ENCODE results near the gene WDR53. TPM values are rescaled to one million over a fixed set of nuclear protein-coding genes. Genes with fewer than 3 reads are reported as not detected.
"Not testable (repeated sequence)": the region's sequence is repeated elsewhere in the genome, so short reads cannot be mapped to it uniquely, and the experiment has no call there.

WDR53 gene
- total RNA-seq, 1 donor from 2014 or later = 11.0 TPM

GRCh38 chr3:196513697-196514349, 54.5 kb downstream of the WDR53 start:
- TF ChIP-seq EZH2 (IDR thresholded peaks at IDR 0.05; ENCODE audit: insufficient read depth, low read length) = no peak
- TF ChIP-seq, protein P1, sequence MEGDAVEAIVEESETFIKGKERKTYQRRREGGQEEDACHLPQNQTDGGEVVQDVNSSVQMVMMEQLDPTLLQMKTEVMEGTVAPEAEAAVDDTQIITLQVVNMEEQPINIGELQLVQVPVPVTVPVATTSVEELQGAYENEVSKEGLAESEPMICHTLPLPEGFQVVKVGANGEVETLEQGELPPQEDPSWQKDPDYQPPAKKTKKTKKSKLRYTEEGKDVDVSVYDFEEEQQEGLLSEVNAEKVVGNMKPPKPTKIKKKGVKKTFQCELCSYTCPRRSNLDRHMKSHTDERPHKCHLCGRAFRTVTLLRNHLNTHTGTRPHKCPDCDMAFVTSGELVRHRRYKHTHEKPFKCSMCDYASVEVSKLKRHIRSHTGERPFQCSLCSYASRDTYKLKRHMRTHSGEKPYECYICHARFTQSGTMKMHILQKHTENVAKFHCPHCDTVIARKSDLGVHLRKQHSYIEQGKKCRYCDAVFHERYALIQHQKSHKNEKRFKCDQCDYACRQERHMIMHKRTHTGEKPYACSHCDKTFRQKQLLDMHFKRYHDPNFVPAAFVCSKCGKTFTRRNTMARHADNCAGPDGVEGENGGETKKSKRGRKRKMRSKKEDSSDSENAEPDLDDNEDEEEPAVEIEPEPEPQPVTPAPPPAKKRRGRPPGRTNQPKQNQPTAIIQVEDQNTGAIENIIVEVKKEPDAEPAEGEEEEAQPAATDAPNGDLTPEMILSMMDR (IDR thresholded peaks at IDR 0.05; ENCODE audit: insufficient read depth, low read depth, low read length) = no peak
- Histone ChIP-seq H3K79me2 (ENCODE audit: insufficient read depth, low read length) (no peaks in the 10 kb centered on the region), H4K20me1 (ENCODE audit: insufficient read depth, low read length) (no peaks in the 10 kb centered on the region), H3K27me3 (ENCODE audit: insufficient read depth, low read length) (no peaks in the 10 kb centered on the region), H3K9ac (ENCODE audit: low read length) (peak overlapping the region; percentile 1), H2AFZ (ENCODE audit: low read depth, low read length) (peak overlapping the region; percentile 29), H3K27ac (ENCODE audit: low read depth, low read length) (peak overlapping the region; percentile 1), H3K4me3 (ENCODE audit: insufficient read depth, low read depth, low read length) (no peak overlapping the region), H3K9me3 (ENCODE audit: insufficient read depth, low read depth, low read length) (peaks cover 11% of the 10 kb centered on the region), H3K36me3 (ENCODE audit: insufficient read depth, low read length) (no peaks in the 10 kb centered on the region), H3K4me1 (ENCODE audit: insufficient read depth, low read length) (peaks cover 9% of the 10 kb centered on the region), H3K4me2 (ENCODE audit: low read length) (peak overlapping the region; percentile 62)
- peaks cover 5% of the 10 kb centered on the region for H3K4me1 Mint-ChIP-seq (ENCODE audit: low read depth, unreplicated experiment)
- H3K9me3 Mint-ChIP-seq (ENCODE audit: unreplicated experiment) = peaks cover 11% of the 10 kb centered on the region
- DNase-seq (ENCODE audit: low read depth) = peak; percentile 77
- FAIRE-seq = peak; percentile 65
- no peak overlapping the region for H3K27ac Mint-ChIP-seq (ENCODE audit: unreplicated experiment)
- no peaks in the 10 kb centered on the region for H3K27me3 Mint-ChIP-seq (ENCODE audit: low read depth, unreplicated experiment)
- no peak overlapping the region for H3K4me3 Mint-ChIP-seq (ENCODE audit: unreplicated experiment)
- no peaks in the 10 kb centered on the region for H3K36me3 Mint-ChIP-seq (ENCODE audit: low read depth, unreplicated experiment)

DNA sequence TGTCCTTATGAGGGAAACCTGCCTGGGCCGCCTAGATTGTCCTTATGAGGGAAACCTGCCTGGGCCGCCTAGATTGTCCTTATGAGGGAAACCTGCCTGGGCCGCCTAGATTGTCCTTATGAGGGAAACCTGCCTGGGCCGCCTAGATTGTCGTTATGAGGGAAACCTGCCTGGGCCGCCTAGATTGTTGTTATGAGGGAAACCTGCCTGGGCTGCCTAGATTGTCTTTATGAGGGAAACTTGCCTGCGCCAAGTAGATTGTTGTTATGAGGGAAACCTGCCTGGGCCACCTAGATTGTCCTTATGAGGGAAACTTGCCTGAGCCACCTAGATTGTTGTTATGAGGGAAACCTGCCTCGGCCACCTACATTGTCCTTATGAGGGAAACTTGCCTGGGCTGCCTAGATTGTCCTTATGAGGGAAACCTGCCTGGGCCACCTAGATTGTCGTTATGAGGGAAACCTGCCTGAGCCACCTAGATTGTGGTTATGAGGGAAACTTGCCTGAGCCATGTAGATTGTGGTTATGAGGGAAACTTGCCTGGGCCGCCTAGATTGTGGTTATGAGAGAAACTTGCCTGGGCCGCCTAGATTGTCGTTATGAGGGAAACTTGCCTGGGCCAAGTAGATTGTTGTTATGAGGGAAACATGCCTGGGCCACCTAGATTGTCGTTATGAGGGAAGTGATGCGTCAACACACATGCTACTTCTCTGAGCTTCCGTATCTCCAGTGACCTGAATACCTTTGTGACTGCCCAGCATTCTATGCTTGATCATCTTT, 56.5 kb downstream of the WDR53 start:
- H3K4me2 ChIP-seq (ENCODE audit: low read length); H3K9ac ChIP-seq (ENCODE audit: low read length); H4K20me1 ChIP-seq (ENCODE audit: insufficient read depth, low read length); H3K36me3 Mint-ChIP-seq (ENCODE audit: low read depth, unreplicated experiment); DNase-seq (ENCODE audit: low read depth); H3K4me3 Mint-ChIP-seq (ENCODE audit: unreplicated experiment); H3K4me1 Mint-ChIP-seq (ENCODE audit: low read depth, unreplicated experiment); H2AFZ ChIP-seq (ENCODE audit: low read depth, low read length); H3K4me3 ChIP-seq (ENCODE audit: insufficient read depth, low read depth, low read length); H3K36me3 ChIP-seq (ENCODE audit: insufficient read depth, low read length); H3K27ac Mint-ChIP-seq (ENCODE audit: unreplicated experiment); H3K9me3 ChIP-seq (ENCODE audit: insufficient read depth, low read depth, low read length); H3K79me2 ChIP-seq (ENCODE audit: insufficient read depth, low read length); FAIRE-seq; H3K27me3 ChIP-seq (ENCODE audit: insufficient read depth, low read length); H3K9me3 Mint-ChIP-seq (ENCODE audit: unreplicated experiment); H3K27me3 Mint-ChIP-seq (ENCODE audit: low read depth, unreplicated experiment); H3K27ac ChIP-seq (ENCODE audit: low read depth, low read length); H3K4me1 ChIP-seq (ENCODE audit: insufficient read depth, low read length): not testable (repeated sequence)

- H3K9me3 Mint-ChIP-seq (ENCODE audit: unreplicated experiment) = peaks cover 11% of the 10 kb centered on the region
- H3K36me3 ChIP-seq (ENCODE audit: insufficient read depth, low read length); H3K4me3 Mint-ChIP-seq (ENCODE audit: unreplicated experiment); H3K9me3 ChIP-seq (ENCODE audit: insufficient read depth, low read depth, low read length); H3K27ac Mint-ChIP-seq (ENCODE audit: unreplicated experiment); H3K36me3 Mint-ChIP-seq (ENCODE audit: low read depth, unreplicated experiment); FAIRE-seq; H4K20me1 ChIP-seq (ENCODE audit: insufficient read depth, low read length); H3K4me1 Mint-ChIP-seq (ENCODE audit: low read depth, unreplicated experiment); H3K79me2 ChIP-seq (ENCODE audit: insufficient read depth, low read length); H3K27ac ChIP-seq (ENCODE audit: low read depth, low read length); H3K4me3 ChIP-seq (ENCODE audit: insufficient read depth, low read depth, low read length); H2AFZ ChIP-seq (ENCODE audit: low read depth, low read length); DNase-seq (ENCODE audit: low read depth); H3K27me3 Mint-ChIP-seq (ENCODE audit: low read depth, unreplicated experiment); H3K4me1 ChIP-seq (ENCODE audit: insufficient read depth, low read length); H3K9ac ChIP-seq (ENCODE audit: low read length); H3K4me2 ChIP-seq (ENCODE audit: low read length); H3K27me3 ChIP-seq (ENCODE audit: insufficient read depth, low read length): not testable (repeated sequence)
Observed at GRCh38 chr3:196511108-196511507, 57.2 kb downstream of the WDR53 start.

All from astrocyte (in vitro differentiated cells and primary cell).